NK-92 treated with Interleukin-12 subunit alpha and Interleukin-12 subunit beta, amount 100 ng/mL, for 24 hours (cell line): ENCODE data around the gene SEC31A.
"Not testable (repeated sequence)": the region's sequence is repeated elsewhere in the genome, so short reads cannot be mapped to it uniquely, and the experiment has no call there.

Experiments
- DNase-seq: peaks from one replicate; lab custom pipeline; 2025; lab: John Stamatoyannopoulos, UW

SEC31A gene

GRCh38 chr4:82890901-82891706 lies at the start of gene SEC31A:
TSS of gene SEC31A (minus strand) at chr4:82891153. CDS start at chr4:82881936, 9,217 bp downstream.
- DNase-seq = peak; percentile 90

- DNase-seq = no peak
Measured at GRCh38 chr4:82939414-82939813, 48.5 kb upstream of the SEC31A start.

- no peak for DNase-seq
Measured at GRCh38 chr4:82934441-82934840, 43.5 kb upstream of the SEC31A start.

DNA sequence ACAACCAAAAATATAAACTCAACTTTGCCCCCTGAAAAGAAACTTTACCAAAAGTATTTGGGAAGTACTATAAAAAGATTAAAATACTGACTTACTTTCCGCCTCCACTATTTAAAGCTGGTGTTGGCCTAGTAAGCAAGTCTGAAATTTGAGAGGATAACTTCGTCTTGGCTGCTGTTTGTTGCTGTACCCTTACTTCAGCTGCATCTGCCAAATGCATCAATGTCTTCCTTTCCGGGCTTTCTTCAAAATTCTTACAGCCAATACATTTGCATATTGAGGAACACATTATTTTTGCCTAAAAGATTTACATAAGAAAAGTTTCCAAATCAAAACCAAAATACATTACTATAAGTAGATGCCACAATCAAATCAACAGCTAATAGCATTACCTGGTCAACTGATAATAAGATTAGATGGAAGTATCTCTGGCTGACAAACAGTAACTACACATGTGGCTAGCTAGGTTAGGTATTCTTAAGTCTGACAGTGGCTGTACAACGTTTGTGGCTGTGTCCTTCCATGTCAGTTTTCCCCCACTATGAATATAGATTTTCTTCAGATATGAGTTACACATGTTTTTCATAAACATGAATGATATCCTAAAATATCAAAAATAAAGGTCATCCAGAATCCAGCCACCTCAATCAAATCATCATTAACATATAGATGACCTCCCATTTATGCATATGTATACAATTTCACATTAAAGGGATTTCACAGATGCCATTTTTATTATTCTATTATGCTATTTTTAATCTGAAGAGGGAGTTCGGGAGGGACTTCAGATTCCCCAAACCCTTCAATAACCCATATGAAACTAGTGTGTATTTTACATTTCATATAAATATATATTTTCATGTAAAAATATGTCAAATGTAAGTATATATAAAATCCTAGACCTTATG lies 40.1 kb upstream of the SEC31A start:
- DNase-seq = no peak

- DNase-seq = no peak
Measured at GRCh38 chr4:82921795-82922194, 30.8 kb upstream of the SEC31A start.

GRCh38 chr4:82919386-82919785 lies 28.4 kb upstream of the SEC31A start:
- no peak for DNase-seq

GRCh38 chr4:82918091-82918490 lies 27.1 kb upstream of the SEC31A start:
- DNase-seq = no peak

DNA sequence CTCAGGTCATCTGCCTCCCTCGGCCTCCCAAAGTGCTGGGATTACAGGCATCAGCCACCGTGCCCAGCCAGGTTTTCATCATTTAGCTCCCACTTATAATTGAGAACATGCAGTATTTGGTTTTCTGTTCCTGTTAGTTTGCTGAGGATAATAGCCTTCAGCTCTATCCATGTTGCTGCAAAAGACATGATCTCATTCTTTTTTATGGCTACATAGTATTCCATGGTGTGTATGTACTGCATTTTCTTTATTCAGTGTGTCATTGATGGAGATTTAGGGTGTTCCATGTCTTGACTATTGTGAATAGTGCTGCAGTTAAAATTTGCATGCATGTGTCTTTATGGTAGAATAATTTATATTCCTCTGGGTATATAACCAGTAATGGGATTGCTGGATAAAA lies 23.0 kb upstream of the SEC31A start:
- not testable (repeated sequence) for DNase-seq

- DNase-seq = no peak
Measured at GRCh38 chr4:82913305-82913704, 22.4 kb upstream of the SEC31A start.

GRCh38 chr4:82909326-82909725 lies 18.4 kb upstream of the SEC31A start:
- DNase-seq = no peak

- no peak for DNase-seq
Measured at GRCh38 chr4:82906469-82906868, 15.5 kb upstream of the SEC31A start.

GRCh38 chr4:82905205-82905604 lies 14.3 kb upstream of the SEC31A start:
- DNase-seq = peak; percentile 6

DNA sequence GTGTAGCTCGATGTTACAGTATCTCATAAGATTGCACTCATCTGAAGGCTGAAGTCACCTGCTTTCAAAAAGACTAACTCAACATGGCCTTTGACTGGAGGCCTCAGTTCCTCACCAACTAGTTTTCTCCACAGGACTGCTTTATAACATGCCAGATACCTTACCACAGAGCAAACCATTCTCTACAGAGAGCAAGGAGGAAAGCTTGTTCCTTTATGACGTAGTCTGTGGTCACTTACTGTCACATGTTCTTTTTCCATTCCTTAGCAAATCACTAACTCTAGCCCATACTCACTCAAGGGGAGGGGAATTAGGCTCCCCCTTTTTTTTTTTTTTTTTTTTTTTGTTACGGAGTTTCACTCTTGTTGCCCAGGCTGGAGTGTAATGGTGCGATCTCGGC lies 12.8 kb upstream of the SEC31A start:
- no peak for DNase-seq

GRCh38 chr4:82901183-82901718 lies 10.3 kb upstream of the SEC31A start:
- DNase-seq = no peak

GRCh38 chr4:82900411-82901182 lies 9.6 kb upstream of the SEC31A start, which contains the start of gene THAP9:
TSS of gene THAP9 (plus strand) at chr4:82900735. CDS start at chr4:82900803, 68 bp downstream.
- peak; percentile 95 for DNase-seq

- DNase-seq = no peak
Measured at GRCh38 chr4:82900066-82900410, 9.1 kb upstream of the SEC31A start.

DNA sequence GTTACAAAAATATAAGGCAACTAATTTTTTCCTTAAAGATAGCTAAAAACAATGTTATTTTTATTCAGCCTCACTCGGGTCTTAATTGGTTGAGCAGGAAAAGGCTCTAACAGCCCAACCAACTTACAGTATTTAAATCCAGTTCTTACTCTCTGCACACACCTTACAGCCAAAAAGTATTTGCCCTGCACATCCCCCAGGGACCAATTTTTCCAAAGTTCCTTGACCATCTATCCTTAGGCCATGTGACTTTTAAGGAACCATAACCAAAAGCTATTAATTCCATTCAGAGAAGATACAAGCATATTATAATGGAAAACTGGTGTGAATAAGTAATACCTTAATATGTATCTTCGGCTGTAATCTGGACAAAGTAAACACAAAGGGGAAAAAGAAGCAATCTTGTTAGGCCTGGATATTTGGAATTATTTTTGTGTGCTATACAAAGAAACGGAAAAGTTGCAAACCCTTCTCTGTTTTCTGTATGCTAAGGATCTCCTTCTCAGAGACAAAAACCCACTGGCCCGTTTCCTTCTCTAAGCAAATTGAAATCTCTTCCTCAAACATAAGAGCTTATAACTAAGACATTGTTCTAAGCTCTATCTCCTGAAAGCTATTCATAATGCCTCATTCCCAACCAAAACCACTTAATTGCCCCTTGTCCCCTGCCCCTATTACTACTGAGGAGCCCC lies 8.6 kb upstream of the SEC31A start:
- no peak for DNase-seq

DNA sequence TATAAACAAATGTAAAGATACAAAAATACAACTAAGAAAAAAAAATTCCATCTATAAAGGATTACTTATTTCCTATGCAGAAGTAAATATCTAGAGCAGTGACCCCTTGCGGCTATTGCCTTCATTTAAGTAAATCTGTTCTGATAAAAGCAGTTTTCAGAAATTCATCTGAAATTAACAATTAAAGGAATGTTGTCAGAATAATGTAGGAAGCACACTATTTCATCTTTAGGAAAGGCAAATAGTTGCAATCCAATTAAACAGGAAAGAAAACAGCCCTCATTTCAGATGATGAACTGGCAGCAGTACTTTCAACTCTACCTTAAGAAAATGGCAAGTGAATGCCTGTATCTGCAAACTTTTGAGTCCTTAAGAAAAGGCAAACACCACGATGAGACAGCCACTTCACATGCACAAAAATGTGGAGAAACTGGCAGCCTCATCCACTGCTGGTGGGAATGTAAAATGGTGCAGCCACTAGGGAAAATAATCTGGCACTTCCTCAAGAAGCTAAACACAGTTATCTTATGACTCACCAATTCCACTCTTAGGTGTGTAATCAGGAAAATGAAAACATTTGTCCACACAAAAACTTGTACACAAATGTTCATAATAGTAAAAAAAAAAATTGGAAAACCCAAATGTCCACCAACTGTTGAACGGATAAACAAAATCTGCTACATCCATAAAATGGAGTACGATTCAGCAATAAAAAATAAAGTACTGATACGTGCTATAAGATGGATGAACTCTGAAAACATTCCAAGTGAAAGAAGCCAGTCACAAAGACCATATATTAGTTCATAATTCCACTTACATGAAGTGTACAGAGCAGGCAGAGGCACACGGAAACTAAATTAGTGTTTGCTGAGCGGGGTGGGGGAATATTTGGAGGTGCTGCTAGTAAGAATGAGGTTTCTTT lies 7.6 kb upstream of the SEC31A start:
- no peak for DNase-seq

DNA sequence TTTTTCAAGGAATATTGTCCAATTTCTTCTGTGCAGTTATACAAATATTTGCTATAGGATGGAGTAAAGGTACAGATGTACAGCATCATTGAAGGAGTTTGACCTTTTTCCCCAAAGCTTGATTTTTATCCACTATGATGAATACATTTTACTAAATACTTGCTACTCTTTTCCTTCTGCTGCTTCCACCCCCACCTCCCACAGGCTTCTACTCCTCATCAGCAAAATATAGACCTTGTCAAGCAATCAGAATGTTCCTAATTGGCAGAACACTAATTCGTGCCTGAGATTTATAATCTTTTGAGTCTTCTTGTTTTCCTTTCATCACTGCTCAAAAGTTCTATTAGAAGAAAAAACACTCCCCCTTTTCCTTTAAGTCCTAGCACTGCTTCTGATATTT lies 5.8 kb upstream of the SEC31A start:
- no peak for DNase-seq

GRCh38 chr4:82893942-82894341 lies 3.0 kb upstream of the SEC31A start:
- no peak for DNase-seq
